ENCODE measurements around the gene PCGF2.
"Not testable (repeated sequence)": the region's sequence is repeated elsewhere in the genome, so short reads cannot be mapped to it uniquely, and the experiment has no call there.

PCGF2 gene

GRCh38 chr17:38748149-38748891 is at the start of gene PCGF2:
Gene PCGF2, minus strand, starts transcription at chr17:38748336. Its CDS starts 7,934 bp downstream, at chr17:38740402.
- no peak for DNase-seq

GRCh38 chr17:38797828-38798227 is 49.7 kb upstream of the PCGF2 start:
- no peak for DNase-seq

GRCh38 chr17:38797158-38797490 is 49.0 kb upstream of the PCGF2 start:
- no peak for DNase-seq

DNA sequence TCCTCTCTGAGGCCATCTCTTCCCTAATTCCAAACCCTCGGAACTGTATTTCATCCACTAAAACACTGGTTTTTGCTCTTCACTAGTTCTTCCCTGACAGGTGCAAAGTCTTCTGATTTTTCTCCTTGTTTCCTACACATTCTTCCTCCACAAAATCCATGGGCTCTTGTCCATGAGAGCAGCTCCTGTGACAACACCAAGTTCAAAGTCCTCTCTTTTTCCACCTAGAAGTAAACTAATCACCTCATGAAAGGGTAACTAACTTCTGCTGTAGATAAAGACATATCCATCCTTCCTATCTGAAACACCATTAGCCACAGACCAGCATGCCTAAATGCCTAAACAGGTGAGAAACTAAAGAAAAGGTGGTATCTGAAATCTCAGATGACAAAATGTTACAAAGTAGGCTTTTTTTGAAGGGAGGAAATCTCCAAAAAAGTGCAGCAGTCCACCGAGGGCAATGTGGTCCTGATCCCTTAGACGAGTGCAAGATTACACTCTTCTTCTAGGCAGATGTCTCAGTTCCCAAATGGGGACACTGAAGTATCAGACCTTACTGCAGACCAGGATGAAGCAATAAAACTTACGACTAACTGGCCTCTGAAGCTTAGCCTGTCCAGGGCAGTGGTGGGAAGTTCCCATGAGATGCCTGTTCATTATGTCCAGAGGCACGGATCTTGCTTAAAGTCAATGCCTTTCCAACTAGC is 48.5 kb upstream of the PCGF2 start:
- DNase-seq: no peak

GRCh38 chr17:38794221-38794620 is 46.1 kb upstream of the PCGF2 start:
- no peak for DNase-seq

GRCh38 chr17:38791162-38791561 is 43.0 kb upstream of the PCGF2 start:
- no peak for DNase-seq

DNA sequence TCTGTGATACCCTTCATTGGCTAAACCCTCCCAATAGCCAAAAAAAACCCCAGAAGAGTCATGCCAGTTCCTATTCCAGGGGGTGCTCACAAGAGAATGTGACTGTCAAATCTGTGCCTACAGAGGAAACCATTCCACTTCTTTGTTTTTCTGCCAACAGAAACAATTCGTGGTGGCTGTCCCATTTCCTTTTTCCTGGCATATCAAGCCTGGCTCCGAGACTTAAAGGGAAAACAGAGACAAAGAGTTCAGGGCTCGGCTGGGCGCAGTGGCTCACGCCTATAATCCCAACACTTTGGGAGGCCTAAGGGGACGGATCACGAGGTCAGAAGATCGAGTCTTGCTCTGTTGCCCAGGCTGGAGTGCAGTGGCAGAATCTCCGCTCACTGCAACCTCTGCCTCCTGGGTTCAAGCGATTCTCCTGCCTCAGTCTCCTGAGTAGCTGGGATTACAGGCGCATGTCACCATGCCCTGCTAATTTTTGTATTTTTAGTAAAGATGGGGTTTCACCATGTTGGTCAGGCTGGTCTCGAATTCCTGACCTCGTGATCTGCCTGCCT is 42.1 kb upstream of the PCGF2 start:
- not testable (repeated sequence) for DNase-seq

DNA sequence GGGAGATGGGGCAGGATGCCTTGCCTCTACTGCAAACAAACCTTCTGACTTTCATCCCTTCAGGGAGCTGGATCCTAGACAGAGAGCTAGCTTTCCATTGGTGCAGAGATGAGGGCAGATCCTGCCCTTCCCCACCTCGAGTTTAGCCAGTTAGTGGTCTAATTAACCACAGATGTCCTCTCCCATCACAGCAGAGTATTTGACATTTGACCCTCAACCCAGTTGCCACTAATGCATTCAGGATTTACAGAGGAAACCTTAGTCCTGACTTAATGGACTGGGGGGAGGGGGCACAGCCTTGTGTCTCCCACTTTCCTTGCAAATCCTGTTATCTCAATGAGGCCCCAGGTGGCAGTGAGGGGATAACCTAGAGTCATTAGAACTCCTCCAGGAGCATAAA is 41.0 kb upstream of the PCGF2 start:
- DNase-seq: no peak

- DNase-seq: not testable (repeated sequence)
Measured at GRCh38 chr17:38787999-38788398, 39.9 kb upstream of the PCGF2 start.

- no peak for DNase-seq
Measured at GRCh38 chr17:38786372-38786771, 38.2 kb upstream of the PCGF2 start.

GRCh38 chr17:38783227-38783626 is 35.1 kb upstream of the PCGF2 start:
- no peak for DNase-seq

DNA sequence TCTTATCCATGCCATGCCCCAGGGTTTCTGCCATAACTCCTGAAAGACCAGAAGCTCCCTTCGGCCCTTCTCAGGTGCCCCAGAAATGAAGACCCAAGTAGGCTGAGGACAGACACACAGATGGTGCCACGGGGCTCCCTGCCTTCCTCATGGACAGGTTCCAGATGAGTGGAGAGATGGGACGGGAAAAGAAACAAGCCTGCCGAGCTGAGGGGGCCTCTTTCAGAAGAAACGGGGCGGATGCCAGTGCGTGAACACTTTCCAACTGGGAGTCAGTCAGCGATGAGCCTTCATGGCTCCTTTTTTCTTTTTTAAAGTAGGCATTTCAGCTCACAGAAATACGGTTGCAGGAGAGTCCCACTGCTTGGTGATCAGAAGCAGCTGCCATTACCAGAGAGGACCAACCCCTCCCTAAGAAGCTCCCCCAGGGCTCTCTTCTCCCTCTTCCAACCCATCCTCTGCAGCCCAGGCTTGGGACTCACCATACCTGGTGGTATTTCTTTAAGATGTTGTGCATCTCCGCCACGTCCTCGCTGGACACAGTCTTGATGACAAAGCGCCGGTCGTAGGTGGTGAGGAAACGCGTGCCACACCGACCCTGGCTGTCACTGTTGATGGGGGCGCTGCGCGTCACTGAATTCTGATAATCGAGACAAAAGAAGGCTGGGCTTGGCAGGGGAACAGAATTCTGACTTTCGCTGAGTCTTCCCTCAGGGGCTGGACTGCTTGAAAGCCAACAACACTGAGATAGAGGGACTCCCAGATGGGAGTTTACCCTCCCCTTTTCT is 32.0 kb upstream of the PCGF2 start:
- no peak for DNase-seq

- DNase-seq: no peak
Measured at GRCh38 chr17:38777641-38778250, 29.6 kb upstream of the PCGF2 start.

GRCh38 chr17:38773258-38773657 is 25.1 kb upstream of the PCGF2 start:
- DNase-seq: no peak

- no peak for DNase-seq
Measured at GRCh38 chr17:38768417-38768816, 20.3 kb upstream of the PCGF2 start.

GRCh38 chr17:38766341-38766740 is 18.2 kb upstream of the PCGF2 start:
- DNase-seq: no peak

GRCh38 chr17:38762231-38762630 is 14.1 kb upstream of the PCGF2 start:
- DNase-seq: no peak

- peak; percentile 57 for DNase-seq
Measured at GRCh38 chr17:38761612-38762011, 13.5 kb upstream of the PCGF2 start.

DNA sequence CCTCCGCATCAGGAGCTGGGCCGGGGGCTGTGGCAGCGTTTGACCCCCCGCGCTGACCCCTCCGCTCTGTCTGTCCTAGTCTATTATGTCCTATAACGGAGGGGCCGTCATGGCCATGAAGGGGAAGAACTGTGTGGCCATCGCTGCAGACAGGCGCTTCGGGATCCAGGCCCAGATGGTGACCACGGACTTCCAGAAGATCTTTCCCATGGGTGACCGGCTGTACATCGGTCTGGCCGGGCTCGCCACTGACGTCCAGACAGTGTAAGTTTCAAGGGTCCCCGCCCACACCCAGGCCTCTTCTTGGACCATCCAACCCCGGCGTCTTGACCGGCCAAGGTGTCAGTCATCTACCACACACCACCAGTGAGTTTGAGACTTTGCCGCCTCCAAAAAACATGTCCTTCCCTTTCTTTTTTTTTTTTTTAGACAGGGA is 5.0 kb upstream of the PCGF2 start:
- DNase-seq: no peak

DNA sequence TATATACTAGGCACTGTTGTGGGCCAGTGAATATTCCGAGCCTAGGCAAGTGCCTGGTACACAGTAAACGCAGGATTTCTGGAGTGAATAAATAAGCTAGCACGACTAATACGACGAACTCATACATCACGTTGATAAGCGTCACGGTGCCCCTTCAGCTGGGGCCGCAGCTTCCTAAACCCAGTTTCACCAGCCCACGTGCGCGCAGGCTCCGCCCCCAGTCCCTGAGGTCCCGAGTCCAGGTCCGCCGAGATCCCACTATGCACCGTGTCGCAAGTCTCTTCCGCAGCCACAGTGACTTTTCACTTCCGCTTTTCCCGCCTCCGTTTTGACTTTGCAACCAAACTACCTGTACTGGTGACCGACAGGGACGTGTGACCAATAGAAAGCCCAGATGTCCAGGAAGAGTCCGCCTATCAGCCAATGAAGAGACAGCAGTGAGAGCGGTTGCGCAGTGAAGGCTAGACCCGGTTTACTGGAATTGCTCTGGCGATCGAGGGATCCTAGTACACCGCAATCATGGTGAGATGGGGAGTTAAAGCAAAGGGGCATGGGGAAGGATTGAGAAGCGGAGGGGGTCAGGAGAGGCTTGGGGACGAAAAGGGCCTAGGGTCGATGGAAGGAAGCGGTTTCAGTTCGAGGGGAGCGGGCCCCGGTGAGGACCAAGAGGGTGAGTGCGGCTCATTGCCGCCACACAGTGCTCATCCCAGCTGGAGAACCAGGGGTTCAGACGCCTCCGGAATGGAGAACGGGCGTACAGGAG is 4.4 kb upstream of the PCGF2 start, which contains the start of gene PSMB3:
Gene PSMB3 (plus strand): TSS at position 434 of the 763 bp plus-strand sequence. CDS start 86 bp downstream, at position 520.
- peak; percentile 100 for DNase-seq

DNA sequence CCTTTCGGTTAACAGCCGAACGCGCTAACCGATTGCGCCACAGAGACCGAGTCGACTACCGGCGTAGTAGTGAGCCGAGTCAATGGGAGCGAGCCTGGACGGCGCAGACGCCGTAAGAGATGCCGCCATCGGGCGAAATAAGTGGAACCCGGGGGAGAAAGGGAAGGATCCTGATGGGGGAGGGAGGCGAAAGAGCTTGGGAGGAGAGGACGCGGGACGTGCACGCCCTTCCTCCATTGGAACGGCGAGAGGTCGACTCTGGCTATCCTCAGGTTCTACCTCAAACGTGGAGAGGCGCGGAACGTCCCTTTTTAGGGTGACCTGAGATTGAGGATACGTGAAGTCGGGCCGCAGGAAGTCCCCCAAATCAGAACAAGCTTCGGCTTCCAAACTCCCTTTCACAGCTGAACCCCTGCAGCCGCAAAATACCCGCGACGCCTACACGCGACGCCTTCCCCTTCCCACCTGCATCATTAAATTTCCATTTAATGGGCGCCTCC is 3.7 kb upstream of the PCGF2 start:
- DNase-seq: peak; percentile 83
